Astrocyte of the cerebellum (primary cell): ENCODE measurements around the gene ULK4.

Source experiments
- DNase-seq: peaks from one replicate; pipeline ENCODE4 v3.0.0-alpha.2; 2011; ENCODE audit warnings: low read depth
- H3K4me3 ChIP-seq: 2 replicates; pipeline ENCODE4 v1.5.1; 2011; ENCODE audit warnings: mild to moderate bottlenecking, low read depth, low read length, moderate library complexity
- in situ Hi-C: cut with HindIII; loops from 2 replicates; pipeline ENCODE4 v1.10.0; 2017; ENCODE audit warnings: low sequenced_read_pairs
- TF ChIP-seq, protein P1 (sequence below): IDR thresholded peaks from 2 replicates; pipeline ENCODE4 v1.5.1; 2012; ENCODE audit warnings: low read length, low read depth, moderate library complexity, mild to moderate bottlenecking; ENCODE audit errors: missing control alignments

ULK4 gene

DNA sequence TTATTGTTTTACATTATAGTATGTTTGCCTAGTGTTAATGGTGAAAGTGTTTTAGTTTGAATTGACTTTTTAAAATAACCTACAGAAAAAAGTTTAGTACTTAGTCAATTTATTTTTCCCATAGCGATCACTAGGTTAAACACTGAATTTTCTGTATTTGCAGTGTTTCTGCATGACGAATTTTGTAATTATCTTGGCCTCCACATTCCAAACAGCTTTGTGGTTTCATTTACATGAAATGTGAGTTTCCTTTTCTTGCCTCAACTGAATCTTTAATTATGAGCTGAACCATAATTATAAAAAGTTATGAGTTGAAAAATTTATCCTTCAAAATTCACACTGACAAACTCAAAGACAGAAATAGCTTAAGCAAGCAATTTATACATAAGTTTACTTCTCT is 527.1 kb downstream of the ULK4 start:
- peak; percentile 8 for DNase-seq
- in situ Hi-C loops: no loop called here
- H3K4me3 ChIP-seq: no peak overlapping the region
- TF ChIP-seq, protein P1, sequence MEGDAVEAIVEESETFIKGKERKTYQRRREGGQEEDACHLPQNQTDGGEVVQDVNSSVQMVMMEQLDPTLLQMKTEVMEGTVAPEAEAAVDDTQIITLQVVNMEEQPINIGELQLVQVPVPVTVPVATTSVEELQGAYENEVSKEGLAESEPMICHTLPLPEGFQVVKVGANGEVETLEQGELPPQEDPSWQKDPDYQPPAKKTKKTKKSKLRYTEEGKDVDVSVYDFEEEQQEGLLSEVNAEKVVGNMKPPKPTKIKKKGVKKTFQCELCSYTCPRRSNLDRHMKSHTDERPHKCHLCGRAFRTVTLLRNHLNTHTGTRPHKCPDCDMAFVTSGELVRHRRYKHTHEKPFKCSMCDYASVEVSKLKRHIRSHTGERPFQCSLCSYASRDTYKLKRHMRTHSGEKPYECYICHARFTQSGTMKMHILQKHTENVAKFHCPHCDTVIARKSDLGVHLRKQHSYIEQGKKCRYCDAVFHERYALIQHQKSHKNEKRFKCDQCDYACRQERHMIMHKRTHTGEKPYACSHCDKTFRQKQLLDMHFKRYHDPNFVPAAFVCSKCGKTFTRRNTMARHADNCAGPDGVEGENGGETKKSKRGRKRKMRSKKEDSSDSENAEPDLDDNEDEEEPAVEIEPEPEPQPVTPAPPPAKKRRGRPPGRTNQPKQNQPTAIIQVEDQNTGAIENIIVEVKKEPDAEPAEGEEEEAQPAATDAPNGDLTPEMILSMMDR: no peak

DNA sequence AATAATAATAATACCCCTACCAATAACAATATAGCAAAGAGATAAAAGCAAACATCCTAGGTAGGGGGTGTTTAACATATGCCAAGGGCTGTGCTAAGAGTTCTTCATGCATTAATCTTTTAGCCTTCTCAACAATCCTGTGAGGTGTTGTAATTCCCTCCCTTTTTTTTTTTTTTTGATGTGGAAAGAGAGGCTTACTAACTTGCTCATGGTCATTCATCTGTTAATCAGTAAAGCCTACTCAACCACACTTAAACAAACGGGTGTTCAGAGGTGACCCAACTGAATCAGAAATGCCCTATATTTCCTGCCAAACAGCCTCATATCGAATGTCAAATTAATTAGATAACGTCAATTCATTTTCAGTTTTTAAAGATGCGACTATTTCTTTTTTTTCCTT is 530.5 kb downstream of the ULK4 start:
- in situ Hi-C loops: no loop called here
- TF ChIP-seq, protein P1: no peak
- H3K4me3 ChIP-seq: no peak overlapping the region
- DNase-seq: no peak

DNA sequence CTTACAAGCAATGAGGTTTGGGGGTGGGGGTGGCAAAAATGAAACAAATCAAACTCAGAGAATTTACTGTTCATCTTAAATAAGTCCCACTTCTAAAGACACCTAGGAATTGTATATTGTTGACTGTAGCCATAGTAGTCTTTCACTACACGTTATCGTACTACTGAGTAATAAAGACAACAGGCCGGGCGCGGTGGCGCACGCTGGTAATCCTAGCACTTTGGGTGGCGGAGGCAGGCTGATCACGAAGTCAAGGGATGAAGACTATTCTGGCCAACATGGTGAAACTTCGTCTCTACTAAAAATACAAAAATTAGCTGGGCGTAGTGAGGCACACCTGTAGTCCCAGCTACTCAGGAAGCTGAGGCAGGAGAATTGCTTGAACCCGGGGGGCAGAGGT is 531.0 kb downstream of the ULK4 start:
- in situ Hi-C loops: no loop called here

DNA sequence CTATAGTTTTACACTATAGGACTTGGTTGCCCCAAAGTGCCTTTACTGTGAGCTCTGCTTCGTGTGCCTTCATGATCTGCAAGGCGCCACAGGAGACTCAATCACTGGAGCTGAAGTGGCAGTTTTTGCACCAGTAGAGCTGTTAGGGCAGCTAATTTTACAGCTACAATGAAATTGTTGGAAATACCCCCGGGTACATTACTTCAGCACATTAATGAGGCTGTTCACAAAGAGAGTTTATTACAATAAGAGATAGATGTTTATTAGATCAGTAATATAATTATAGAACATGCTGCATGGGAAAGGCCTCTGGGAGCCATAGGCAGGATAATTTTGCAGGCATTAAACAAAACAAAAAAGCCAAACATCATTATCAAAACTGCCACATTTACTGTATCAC is 531.5 kb downstream of the ULK4 start:
- no peak overlapping the region for H3K4me3 ChIP-seq
- in situ Hi-C loops: no loop called here
- DNase-seq: no peak
- TF ChIP-seq, protein P1: no peak

More for the DNA sequence above, 531.0 kb downstream of the ULK4 start:
- TF ChIP-seq, protein P1: no peak
- no peak for DNase-seq
- H3K4me3 ChIP-seq: no peak overlapping the region

DNA sequence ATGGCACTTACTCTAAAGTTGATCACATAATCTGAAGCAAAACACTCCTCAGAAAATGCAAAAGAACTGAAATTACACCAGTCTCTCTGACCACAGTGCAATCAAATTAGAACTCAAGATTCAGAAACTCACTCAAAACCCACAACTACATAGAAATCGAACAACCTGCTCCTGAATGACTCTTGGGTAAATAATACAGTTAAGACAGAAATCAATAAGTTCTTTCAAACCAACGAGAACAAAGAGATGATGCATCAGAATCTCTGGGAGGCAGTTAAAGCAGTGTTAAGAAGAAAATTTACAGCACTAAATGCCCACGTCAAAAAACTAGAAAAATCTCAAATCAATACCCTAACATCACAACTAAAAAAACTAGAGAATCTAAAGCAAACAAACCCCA is 535.4 kb downstream of the ULK4 start:
- in situ Hi-C loops: no loop called here
- TF ChIP-seq, protein P1: no peak
- DNase-seq: no peak

DNA sequence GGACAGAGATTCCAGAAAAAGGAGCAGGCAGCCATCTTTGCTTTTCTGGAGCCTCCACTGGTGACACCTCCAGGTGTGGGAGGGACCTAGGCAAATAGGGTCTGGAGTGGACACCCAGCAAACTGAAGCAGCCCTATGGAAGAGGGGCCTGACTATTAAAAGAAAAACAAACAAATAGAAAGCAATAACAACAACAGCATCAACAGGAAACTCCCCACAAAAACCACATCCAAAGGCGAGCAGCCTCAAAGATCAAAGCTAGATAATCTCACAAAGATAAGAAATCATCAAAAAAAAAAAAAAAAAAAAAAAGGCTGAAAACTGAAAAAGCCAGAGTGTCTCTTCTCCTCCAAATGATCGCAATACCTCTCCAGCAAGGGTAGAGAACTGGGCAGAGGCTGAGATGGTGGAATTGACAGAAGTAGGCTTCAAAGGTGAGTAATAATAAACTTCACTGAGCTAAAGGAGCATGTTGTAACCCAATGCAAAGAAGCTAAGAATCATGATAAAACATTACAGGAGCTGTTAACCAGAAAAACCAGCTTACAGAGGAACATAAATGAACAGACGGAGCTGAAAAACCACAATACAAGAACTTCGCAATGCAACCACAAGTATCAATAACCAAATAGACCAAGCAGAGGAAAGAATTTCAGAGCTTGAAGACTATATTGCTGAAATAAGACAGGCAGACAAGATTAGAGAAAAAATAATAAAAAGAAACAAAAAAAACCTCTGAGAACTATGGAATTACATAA is 537.2 kb downstream of the ULK4 start:
- TF ChIP-seq, protein P1: no peak
- in situ Hi-C loops: no loop called here
- DNase-seq: no peak
- no peak overlapping the region for H3K4me3 ChIP-seq

More for the DNA sequence above, 535.4 kb downstream of the ULK4 start:
- H3K4me3 ChIP-seq: no peak overlapping the region
